ENCODE measurements around the gene DNASE1.
"Not testable (repeated sequence)": the region's sequence is repeated elsewhere in the genome, so short reads cannot be mapped to it uniquely, and the experiment has no call there.

DNASE1 gene

GRCh38 chr16:3641801-3642396 is 12.6 kb upstream of the DNASE1 start:
- DNase-seq = no peak

DNA sequence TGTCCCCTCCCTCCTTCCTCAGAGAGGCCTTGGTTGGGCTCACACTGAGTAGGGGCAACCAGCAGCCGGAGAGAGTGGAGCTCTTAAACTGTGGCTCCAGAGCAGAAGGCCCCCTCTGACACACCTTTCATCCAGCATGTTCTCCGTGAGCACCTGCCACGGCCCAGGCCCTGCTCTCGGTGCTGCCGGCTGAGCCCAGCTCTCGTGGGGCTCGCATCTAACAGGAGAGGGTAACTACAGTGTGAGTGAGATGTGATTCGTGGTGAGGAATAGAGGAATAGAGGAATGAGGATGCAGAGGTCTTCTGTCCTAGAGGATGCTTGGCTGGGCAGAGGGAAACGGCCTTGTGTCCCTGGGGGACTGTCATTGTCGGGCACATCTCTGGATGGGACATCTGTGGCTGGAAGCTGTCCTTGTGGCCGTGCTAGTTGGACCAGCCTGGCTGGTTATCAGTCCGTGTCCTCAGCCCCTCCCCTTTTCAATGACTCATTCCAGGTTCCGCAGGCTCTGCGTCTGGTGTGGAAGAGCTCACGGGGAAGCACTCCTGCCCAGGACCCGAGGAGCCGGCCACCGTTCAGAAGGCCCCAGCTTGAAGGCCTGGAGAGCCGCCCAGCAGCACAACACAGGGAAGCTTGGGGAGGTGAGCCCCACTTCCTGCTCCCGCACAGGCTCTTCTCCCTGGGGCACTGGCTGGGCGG is 11.9 kb upstream of the DNASE1 start:
- no peak for DNase-seq

DNA sequence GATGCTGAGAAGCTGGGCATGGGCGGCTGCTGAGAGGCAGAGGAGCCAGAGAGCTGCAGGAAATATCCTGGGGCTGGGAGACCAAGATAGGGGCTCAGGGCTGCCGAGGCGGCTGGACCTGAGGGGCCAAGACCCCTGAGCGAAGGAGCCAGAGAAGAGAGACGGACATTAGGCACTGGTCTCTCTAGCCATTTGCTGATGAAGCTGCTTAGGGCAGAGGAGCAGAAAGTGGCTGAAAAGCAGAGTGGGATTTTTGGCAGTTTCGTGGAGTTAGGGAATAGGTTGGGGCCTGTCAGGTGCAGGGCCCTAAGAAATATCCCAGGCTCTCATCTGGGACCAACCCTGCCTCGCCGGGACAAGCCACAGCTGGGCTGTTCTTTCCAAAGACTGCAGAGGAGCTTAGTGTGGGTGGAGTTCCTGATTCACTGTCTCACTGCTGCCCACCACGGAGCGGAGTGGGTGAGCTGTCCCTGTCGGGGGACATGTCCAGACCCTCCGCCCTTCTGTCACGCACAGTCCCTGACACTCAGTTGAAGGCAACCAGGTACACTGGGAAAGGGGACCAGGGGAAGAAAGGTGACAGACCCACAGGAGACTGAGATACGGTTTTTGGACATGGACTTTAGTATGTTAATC is 11.3 kb upstream of the DNASE1 start:
- peak in 1 of 2 donors; percentile 36 for DNase-seq

GRCh38 chr16:3645108-3645503 is 9.4 kb upstream of the DNASE1 start:
- no peak for DNase-seq

DNA sequence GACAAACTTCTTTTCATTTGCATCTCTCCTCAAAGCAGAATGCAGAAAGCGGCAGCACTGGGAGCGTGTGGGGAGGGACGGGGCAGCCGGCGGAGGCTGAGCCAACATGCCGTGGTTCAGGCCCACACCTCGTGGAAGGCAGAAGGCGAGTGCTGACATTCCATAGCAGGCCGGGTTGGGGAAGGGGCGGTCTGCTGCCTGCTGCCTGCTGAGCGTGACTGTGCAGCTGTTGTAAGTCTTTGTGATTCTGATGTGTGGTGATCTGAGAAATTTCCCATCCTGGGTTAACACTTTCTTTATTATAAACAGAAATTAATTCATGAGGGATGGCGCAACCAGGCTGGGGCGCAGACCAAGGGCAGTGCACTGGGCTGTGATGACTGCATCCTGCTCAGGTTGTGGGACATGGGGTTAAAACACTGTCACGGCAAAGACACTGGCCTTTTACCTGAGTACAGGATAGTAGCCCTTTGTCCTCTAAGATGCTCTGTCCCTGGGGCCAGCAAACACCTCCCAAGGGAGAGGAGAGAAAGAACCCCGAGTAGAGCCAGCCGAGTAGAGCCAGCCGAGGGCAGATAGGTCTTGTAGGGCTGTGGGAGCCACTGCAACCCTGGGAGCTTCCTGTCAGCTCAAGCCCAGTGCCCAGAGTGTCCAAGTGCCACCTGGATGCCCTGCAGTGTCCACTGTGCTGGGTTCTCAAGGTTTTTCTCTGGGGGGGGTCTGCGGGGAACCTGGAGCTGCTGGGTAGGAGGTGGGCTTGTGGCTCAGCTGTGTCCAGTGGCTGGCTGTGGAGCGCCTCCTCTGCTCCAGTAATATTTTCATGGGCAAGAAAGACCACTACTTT is 8.8 kb upstream of the DNASE1 start:
- no peak for DNase-seq

DNA sequence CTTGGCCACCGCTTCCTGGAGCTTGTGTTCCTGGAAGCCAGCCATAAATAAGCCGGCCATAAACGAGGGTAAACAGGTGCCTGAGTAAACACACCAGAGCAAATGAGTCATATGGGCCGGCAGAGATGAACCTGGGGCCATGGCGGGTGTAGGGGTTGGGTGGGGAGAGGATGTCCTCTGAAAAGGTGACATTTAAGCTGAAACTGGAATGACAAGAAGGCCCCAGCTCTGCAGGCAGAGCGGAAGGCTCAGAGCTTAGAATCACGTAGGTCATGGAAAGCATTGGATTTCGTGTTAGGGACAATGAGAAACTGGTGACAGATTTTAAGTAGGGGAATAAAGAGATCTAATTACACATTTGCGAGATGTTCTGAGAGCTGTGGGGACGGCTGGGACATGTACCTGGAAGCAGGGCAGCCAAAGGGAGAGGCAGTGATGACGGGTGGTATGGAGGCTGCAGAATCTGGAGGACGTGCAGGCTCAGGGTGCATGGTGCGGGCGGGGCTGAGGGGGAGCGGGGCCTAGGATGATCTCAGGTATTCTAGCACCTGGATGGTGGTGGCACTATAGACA is 8.1 kb upstream of the DNASE1 start:
- DNase-seq = no peak

DNA sequence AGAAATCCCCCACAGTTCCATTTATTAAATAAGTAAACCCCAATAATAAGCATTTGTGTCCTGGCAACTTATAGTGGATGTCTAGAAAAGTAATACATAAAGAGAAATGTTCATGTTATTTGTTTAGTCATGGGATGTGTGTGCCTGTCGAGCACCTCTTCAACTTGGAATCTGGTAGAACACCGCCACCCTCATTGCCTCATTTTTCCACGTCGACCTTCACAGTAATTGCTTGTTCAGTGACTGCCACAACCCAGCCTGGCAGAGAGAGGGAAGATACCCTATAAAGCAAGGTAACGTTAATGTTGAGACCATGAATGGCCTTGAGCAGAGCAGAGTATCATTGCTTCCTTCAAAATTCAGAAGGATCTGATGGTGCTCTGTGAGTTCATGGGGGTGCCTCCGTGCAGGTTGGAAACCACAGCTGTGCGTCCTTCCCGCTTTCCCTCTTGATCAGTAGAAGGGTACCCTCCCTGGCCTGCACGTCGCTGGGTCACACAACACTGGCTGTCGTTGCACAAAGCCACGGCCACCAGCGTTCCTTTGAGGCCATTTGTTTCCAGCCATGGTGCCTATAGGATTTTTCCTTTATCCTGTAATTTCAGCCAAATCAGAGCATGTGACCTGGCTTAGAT is 3.7 kb upstream of the DNASE1 start:
- no peak for DNase-seq

DNA sequence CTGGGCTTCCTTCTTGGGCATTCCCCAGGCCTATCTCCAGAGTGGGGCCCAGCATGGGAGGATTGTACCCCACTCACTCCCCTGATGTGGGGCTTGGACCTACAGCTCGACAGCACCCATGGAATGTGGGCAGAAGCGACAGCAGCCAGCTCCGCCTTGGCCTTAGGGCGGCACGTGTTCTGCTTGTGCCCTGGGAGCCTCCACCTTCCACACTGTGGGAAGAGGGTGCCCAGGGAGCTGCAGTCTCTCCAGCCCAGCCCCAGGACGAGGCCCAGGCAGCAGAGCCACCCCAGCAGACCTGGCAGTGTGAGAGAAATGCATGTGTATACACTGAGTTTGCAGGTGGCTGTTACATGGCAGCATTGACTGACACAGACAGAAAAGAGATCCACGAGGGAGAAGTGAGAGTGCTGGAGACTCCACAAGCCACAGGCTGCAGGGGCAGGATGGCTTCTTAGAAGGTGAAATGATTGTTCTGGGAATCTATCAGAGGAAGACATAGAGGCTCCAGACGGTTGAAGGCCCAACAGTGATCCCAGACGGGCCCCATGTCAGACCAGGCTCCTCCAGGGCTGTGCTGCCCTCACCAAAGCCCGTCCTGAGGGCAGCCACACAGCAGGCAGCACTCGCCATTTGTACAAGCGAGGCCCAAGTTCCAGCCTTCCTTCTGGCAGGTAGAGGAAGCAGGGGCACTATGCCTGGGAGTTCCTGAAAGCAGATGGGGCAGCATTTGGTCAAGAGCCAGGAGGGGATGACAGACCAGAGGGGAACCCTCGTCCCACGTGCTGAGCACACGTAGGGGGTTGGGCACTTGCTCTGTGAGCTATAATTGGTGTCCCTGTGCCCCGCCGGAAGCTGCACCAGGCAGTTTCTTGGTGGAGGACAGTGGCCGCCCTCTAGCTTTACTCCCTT is 2.8 kb upstream of the DNASE1 start:
- DNase-seq = no peak

DNA sequence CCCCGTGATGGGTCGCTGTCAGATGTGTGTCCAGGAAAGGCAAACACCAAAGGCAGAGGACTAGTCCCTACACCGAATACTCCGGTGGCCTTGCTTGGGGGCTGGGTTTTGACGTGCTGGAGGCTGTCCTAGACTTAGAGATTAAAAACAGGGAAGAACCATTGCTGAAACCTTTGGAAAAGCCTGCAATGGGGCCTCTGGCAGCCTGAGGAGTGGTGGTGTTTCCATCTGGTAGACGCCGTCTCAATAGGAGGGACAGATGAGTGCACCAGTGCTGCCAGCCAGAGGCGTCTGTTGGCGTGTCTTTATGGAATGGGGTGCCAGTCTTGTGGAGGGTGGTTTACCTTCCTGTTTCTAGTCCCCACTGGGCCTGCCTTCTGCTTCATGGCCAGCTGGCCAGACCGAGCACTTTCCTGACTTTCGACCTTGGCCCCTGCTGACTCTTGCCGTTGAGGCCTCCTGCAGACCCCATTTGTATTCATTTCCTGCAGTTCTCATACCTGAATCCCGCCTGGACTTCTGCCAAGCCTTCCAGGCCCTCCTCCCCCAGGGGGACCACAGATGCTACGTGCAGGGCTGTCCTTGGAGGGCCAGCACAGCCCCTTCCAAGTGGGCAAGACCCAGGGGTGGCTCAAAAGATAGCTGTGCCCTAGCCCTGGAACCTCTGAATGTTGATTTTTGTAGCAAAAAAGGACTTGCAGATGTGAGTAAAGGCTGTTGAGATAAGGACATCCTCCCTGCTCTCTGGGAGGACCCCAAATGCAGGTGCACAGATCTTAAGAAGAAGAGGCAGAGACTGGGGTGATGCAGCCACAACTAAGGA is 1.9 kb upstream of the DNASE1 start:
- no peak for DNase-seq

GRCh38 chr16:3655030-3655395 is 522 bp downstream of the DNASE1 start:
- DNase-seq = no peak

DNA sequence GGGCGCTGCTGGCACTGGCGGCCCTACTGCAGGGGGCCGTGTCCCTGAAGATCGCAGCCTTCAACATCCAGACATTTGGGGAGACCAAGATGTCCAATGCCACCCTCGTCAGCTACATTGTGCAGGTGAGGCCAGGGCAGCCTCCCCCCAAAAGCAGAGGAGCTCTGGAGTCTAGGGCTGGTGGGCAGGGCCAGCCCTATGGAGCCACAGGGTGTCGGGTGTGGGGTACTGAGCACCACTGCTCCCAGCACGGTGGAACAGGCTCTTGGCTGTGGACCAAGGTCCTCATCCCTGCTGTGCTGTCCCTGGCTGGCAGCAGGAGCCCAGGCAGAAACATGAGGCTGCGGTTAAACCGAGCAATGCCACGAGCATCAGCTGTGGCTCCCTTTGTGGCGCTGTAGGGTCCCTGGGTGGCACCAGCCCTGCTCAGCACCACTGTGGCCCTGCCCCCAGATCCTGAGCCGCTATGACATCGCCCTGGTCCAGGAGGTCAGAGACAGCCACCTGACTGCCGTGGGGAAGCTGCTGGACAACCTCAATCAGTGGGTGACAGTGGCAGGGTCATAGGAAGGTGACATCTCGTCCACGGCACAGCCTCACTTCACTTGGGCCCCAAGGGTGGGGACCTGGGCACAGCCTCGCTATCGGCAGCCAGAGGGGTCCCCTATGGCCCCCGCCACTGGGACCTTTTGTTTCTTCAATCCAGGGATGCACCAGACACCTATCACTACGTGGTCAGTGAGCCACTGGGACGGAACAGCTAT is 1.1 kb downstream of the DNASE1 start:
- DNase-seq = no peak

- DNase-seq = not testable (repeated sequence)
These were observed 1.6 kb downstream of the DNASE1 start for GRCh38 chr16:3656160-3656490.

GRCh38 chr16:3656491-3657468 is 2.3 kb downstream of the DNASE1 start:
- no peak for DNase-seq

- no peak for DNase-seq
These were observed 4.8 kb downstream of the DNASE1 start for GRCh38 chr16:3659251-3659650.

GRCh38 chr16:3661311-3661710 is 6.8 kb downstream of the DNASE1 start:
- DNase-seq = no peak

GRCh38 chr16:3661922-3662321 is 7.4 kb downstream of the DNASE1 start:
- no peak for DNase-seq

DNA sequence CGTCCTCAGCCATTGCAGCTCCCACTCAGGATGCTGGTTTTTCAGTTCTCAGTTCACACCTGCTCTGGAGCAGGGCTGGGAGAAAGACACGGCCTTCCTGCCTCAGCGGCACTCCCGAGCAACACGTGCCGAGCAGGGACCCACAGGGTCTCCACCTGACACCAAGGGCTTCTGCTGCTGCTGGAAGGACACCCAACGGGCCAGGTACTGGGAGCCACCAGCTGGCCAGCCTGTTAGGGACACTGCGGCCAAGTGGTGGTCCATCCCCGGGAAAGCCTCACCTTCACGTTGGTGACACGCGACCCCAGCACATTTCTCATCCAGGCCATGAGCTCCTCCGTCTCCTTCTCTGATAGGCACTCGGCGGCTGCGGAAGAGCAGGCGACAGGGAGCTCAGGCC is 8.1 kb downstream of the DNASE1 start:
- no peak for DNase-seq

DNA sequence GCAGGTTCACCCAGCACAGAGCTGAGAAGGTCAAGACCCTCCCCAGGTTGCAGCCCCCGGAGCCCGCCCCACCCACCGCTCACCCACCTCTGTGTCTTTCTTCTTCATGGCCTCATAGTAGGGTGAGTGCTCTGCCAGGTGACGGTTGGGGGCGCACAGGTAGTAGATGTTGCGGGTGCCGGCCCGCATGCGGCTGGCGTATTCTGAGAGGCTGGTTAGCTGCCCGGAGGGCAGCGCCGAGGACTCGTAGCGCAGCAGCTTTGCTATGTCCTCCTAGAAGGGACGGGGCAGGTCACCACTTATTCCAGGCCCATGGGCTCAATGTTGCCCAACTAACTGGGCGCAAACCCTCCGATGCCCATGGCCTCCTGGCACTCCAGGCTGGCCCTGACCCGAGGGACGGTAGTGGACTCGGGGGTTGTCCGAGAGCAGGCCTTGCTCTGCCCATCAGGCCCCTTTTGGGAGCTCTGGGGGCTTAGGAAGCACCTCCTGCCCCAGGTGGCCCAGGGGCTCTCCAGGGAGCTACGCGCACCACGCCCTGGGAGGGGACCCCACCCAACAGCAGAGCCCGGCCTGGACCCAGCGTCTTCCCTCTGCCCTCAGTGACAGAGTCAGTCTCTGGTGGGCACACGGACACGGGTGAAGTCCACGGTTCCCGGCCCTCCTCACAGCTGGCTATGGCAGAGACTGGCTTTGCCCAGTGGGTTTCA is 9.9 kb downstream of the DNASE1 start:
- DNase-seq = no peak
